HUDEP-2 (cell line): ENCODE results near the gene CCNJL.

Experiments
- DNase-seq, 76 experiments: peaks; one replicate each; lab custom pipeline; 2025; ENCODE audit not compliant: unreplicated experiment in 76 of 76; lab: John Stamatoyannopoulos, UW

CCNJL gene

GRCh38 chr5:160233215-160233614, 79.1 kb downstream of the CCNJL start:
- DNase-seq: peak in 71 of 76 experiments; percentile 9 to 83 (median 48)

GRCh38 chr5:160231783-160232342, 80.5 kb downstream of the CCNJL start:
- no peak for DNase-seq

GRCh38 chr5:160230686-160231527, 81.5 kb downstream of the CCNJL start:
- peak in 1 of 76 experiments; percentile 9 for DNase-seq

- no peak for DNase-seq
Observed at GRCh38 chr5:160229190-160229742, 83.1 kb downstream of the CCNJL start, which contains the start of gene FABP6. Gene FABP6 (plus strand): TSS chr5:160229506. CDS start chr5:160229558, 52 bp downstream.

- DNase-seq: no peak
Observed at GRCh38 chr5:160227012-160227411, 85.4 kb downstream of the CCNJL start.

DNA sequence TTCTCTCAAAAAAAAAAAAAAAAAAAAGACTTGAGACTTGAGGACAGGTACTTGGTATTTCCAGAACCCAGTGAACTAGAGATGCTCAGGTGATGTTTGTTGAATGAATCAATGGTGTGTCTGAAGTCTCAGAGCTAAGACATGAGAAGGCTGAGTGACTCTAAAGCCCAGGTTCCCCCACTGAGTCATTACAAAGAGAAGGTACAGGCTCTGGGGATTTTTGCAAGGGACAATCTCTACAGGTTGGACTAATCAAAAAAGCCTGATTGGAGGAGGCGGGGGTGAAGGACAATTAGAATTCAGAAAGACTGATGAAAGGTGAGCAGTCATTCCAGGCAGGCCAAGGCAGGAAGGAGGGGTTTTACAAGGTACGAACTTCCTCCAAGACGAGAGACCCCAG, 91.3 kb downstream of the CCNJL start:
- no peak for DNase-seq

DNA sequence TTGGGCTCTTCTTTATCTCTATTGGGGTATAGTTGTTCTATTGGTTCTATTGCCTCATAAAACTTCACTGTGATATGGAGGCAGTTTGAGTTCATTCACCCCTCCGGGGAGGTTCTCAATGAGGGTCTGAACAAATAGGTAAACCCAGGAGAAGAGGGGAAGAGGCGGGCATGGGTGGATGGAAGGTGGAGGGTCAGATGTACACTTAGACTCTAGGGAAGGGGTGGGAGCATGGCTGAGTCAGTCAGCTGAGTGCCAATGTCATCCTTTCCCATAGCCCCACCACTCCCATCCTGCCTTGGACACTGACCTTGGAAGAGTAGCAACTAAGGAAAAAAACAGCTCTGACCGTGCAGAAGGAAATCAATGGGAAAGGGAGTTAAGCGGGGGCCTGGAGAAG, 93.0 kb downstream of the CCNJL start:
- no peak for DNase-seq

DNA sequence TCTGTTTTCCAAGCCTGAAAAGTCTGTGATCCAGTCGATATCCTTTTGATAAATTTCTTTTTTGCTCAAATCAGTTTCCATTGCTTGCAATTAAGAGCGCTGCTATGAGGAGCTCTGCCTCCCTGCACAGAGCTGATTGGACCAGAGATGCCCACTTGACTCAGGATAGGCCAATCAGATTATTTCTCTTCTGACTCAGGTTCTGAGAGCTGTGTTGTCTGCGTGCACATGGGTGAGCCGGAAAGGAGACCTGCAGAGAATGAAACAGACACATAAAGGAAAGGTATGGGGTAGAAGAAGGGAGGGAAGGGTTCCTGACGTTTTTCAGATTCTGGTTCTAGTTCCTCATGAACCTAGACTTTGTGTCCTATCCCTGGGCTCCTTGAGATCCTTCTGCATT, 98.8 kb downstream of the CCNJL start:
- no peak for DNase-seq

DNA sequence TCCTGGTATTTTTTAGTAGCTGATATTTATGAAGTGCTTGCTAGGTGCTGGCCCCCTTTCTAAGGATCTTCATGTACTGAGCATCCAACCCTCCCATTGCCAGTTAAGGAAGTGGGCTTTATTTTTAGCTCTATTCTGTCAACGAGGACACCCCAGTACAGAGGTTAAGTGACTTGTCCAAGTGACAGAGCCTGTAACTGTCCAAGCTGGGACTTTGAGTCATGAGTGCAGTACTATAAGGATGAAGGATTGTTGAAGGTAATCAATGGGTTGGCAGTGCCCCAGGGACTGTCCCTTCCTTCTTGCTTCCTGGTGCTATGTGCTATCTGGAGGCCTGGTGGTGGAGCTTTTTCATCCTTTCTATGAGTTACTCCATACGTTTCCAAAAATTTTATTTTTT, 101.0 kb downstream of the CCNJL start:
- DNase-seq: no peak

DNA sequence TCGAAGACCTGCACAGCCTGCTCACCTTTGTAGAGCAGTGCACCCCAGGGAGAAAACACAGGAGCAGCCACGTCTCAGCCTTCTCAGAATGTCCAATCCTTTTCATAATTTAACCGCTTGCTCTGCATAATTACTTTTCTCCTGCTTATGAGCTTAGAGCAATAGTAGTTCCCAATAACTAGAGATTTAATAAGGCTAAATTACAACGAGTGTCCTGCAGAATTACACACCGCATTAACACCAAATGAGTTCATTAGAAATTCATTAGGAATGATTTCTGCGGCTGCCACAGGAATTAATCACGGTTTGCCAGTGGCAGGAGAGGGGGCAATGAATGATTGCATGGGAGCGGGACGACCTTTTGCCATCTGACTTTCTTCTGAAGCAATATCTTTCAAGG, 101.8 kb downstream of the CCNJL start:
- no peak for DNase-seq

DNA sequence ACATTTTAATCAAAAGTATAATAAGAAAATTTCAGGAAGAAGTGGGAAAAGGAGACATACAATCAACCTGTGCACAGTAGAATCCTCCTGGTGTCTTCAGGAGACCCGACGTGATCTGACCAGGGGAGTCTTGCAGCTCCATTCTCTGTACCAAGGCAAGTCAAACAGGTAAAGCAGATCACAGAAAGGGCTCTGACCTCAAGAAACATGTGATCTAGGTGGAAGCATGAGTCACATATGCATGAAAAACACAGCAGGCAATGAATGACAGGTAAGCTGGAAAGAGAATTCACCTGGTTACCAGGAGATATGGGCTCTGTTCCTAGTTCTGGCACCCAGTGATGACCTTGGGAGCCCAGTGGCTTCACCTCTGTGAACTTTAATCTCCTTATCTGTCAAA, 102.4 kb downstream of the CCNJL start:
- no peak for DNase-seq

DNA sequence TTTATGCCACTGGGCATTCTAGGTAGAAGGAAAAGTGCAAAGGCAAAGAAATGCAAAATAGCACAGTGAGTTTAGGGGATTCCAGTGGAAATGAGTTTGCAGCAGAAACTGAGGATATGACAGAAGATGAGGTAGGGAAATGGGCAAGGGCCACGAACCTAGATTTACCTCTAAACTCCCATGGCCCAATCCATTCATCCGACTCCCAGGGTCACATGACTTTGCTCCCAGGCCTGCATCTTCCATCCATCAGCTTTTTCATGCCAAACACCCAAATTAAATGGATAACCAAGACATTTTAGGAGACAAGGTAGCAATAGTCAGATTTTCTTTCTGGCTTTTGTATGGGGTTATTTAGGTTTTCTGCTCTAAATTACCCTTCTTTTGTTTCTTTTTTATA, 105.3 kb downstream of the CCNJL start:
- DNase-seq: no peak
